NCI-H1436 treated with DMSO at 0.1 percent for 48 hours (cell line): ENCODE results near the gene LIN37.

Experiments
- DNase-seq: peaks from one replicate; lab custom pipeline; 2025; lab: John Stamatoyannopoulos, UW

The LIN37 gene

GRCh38 chr19:35734889-35735288 lies 13.5 kb upstream of the LIN37 start:
- DNase-seq, result no peak

DNA sequence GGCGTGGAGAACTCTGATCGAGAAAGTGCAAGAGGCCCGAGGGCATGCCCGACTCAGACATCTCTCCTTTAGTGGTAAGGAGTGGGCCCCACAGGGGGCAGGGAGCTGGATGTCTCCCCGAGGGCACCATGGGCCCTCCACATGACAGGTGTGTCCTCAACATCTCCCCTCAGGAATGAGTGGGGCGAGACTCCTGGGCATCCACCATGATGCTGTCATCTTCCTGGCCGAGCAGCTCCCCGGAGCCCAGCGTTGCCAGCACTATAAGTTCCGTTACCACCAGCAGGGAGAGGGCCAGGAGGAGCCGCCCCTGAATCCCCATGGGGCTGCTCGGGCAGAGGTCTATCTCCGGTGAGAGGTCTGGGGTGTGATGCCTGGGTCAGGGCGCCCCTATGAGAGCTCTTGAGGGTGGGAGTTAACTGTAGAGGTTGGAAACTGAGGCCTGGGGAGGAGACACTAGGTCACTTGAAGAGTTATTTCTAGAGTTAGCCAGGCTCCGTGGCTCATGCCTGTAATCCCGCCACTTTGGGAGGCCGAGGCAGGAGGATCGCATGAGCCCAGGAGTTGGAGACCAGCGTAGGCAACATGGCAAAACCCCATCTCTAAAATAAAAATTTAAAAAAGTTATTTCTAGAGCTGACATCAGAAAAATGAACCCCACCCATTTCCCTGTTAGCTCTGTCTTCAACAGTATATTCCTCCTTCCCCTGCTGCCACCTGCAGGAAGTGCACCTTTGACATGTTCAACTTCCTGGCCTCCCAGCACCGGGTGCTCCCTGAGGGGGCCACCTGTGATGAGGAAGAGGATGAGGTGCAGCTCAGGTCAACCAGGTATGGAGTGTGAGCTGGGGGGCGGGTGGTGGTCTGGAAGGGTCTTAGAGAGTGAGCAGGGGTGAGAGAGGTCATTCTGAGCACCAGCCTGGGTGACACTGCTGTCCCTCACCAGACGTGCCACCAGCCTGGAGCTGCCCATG lies 11.2 kb upstream of the LIN37 start:
- DNase-seq, result no peak

- no peak for DNase-seq
Measured at GRCh38 chr19:35738021-35738886, 10.1 kb upstream of the LIN37 start.

- no peak for DNase-seq
Measured at GRCh38 chr19:35738887-35739229, 9.5 kb upstream of the LIN37 start.

DNA sequence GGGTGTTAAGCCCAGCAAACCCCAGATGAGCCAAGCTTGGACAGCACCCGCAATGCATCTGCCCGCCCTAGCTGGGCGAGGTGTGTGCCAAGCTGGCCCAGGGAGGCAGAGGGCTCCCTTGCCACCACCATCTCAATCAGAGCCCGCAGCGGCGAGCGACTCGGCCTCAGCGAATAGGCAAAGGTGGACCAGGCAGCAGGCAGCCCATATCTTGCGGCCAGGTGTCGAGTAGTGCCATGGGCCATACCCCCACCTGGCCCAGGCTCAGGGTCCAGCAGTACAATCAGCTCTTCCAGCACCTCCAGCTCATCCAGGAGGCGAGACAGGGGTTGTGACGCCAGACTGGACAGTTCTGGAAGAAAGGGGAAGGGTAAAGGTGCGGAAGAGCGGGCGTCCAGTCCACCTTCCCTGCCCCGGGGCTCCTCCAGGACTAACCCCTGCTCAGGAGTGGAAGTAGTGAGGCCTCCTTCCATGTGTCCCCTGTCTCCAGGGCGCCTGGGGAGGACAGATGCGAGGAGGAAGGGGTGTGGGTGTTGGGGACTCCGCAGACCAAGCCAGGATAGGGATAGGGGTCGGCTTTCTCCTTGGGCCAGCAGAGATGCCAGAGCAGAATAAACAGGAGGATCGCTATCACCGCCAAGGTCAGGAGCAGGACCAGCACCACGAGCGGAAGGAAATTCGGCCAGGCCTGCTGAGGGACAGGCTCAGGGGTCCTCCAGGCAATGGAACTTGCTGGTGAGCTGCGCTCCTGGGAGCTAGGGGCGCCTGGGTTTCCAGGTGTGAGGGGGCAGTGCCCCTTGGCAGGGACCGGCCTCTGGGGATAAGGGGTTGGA lies 8.9 kb upstream of the LIN37 start:
- no peak for DNase-seq

DNA sequence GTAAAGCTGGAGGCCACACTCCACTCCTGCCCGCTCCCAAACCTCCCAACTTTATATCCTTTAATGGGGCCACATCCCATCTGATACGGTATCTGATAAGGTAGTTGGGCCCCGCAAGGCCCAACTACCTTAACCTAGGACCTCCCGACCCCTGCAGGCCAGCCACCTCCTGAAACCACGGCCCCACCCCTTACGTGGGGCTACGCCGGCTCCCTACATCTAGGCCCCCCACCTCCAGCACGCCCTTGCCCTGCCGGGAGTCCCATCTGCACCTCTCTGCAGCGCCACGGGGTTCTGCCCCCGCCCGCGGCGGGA lies 8.3 kb upstream of the LIN37 start:
- DNase-seq, result no peak

GRCh38 chr19:35740423-35741202 lies 7.8 kb upstream of the LIN37 start:
- DNase-seq, result peak; percentile 92

DNA sequence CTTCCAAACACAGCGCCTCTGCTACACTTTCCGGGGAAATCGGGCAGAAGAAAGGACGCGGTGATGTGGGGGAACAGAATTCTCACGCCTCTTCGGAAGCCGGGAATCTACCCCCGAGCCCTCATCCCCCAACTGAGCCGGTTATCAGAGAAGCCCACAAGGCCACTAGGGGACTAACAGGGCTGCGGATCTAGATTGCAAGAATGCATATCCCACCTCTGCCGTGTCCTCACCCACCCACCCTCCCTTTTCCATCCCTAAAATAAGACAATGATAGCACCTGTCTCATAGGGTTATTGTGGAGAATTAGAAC lies 7.2 kb upstream of the LIN37 start:
- no peak for DNase-seq

DNA sequence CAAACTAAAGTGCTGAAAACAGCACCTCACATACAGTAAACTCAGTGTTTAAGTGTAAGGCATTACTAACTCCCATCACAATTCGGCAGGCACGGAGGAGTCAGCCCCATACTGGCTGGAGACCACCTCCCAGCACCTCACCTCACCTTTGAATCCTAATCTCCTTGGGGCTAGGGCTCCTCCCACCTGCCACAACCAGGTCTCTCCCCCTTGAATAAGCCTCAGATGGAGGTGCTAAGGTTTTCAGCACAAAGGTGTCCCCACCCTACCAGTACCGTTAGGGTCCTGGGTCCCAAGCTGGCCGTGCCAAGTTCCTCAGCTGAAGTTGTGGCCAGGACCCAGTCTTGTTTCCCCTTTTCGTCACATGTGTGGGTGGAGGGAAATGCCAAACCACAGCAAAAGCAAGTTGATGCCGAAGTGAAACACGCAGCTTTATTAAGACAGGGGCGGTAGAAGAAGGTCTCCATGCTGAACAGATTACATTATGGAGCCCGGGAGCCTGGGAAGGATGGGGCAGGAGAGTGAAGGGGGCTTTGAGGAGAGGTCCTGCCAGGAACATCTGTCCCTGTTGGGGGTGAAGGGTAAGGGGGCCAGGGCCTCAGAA lies 6.2 kb upstream of the LIN37 start, which contains the start of gene IGFLR1:
Gene IGFLR1 (minus strand): TSS at position 332 of the 604 bp plus-strand sequence. CDS start 1,272 bp downstream, outside the sequence.
- no peak for DNase-seq

GRCh38 chr19:35743640-35744429 lies 4.5 kb upstream of the LIN37 start:
- DNase-seq, result no peak

- peak; percentile 85 for DNase-seq
Measured at GRCh38 chr19:35744430-35745327, 3.7 kb upstream of the LIN37 start.

- DNase-seq, result peak; percentile 98
Measured at GRCh38 chr19:35745328-35746086, 2.9 kb upstream of the LIN37 start, which contains the start of the genes PSENEN and U2AF1L4. Gene PSENEN, plus strand, starts transcription at chr19:35745651. Its CDS starts 280 bp downstream, at chr19:35745931. Gene U2AF1L4, minus strand, starts transcription at chr19:35745418. Its CDS starts 27 bp downstream, at chr19:35745391.

- DNase-seq, result no peak
Measured at GRCh38 chr19:35746087-35746462, 2.3 kb upstream of the LIN37 start.

- no peak for DNase-seq
Measured at GRCh38 chr19:35746531-35746930, 1.8 kb upstream of the LIN37 start.

DNA sequence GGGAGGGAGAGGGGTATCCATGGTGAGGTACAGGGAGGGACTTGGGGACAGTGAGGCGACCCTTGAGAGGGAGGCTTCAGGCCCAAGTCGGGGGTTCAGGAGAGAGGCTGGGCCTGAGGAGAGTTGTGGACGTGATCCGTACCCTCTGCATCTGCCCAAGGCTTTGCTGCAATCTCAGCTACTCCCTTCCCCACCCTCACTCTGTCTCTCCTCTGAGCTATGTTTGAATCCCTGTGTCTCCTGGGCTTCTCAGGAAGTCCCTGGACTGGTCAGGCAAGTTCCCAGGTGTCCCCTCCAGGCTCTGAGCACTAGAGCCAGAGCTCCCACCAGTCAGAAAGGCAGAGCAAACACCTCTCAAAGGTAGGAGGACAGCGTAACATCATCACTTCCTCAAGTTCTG lies 1.8 kb downstream of the LIN37 start:
- no peak for DNase-seq

DNA sequence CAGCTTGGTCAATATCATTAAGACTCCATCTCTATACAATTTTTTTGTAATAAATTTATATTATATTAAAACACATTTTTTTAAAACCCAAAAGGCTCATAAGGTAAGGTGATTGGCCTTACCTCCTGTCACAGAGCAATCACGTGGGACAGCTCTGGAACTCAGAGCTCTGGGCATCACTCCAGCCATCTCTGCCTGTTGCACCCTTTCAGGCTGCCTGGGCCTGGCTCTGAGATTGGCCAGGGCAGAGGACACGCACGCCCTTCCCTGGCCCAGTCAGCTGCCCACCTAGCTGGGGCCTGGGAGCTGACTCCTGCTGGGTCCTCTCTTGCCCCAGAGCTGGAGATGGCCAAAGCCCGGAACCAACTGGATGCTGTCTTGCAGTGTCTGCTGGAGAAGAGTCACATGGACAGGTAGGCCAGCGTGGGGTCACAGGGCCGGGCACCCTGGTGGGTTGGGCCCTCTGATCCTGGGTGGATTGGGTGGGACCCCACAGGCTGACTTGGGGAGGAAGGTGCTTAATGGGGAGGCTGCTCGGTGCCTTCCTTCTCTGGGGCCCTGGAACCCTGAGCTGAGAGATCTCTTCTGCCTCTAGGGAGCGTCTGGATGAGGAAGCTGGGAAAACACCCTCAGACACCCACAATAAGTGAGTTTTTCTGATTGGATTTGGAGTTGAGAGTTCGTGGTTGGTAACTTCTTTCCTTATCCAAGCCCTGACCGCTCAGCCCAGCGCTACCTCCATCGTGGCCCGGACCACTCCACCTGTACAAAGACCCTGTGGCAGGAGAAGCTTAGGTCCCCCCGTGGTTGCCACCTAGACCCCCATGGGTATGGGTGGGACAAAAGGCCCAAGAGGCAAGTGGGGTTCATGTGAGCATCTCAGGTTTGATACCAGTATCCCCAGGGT lies 3.7 kb downstream of the LIN37 start:
- DNase-seq, result no peak

- DNase-seq, result no peak
Measured at GRCh38 chr19:35752746-35753350, 4.5 kb downstream of the LIN37 start.
